Left lung (tissue), 10 donors: ENCODE data around the gene NOTCH4. TPM values are rescaled to one million over a fixed set of nuclear protein-coding genes. Genes with fewer than 3 reads are reported as not detected.
A peak's percentile ranks its signal among the peaks of the same experiment; 100 is the strongest.
"Not testable (repeated sequence)": the region's sequence is repeated elsewhere in the genome, so short reads cannot be mapped to it uniquely, and the experiment has no call there.

ENCODE experiments used
- ATAC-seq: fragments of 200-7000 bp; cut with Tn5 transposase; one replicate; pipeline ENCODE4 v1.9.1; 2020; ENCODE audit warnings: moderate library complexity
- DNase-seq, 4 donors: peaks; one replicate each; pipeline ENCODE4 v3.0.0-alpha.2; 2013 to 2020
- H3K27ac ChIP-seq, 2 donors: fragments of 200-600 bp; sonication (generic) in 1 of 2; one replicate each; pipeline versions ENCODE4 v1.5.0 to v1.8.0; 2020 to 2021
- H3K27me3 ChIP-seq, 2 donors: fragments of 200-600 bp; sonication (generic) in 1 of 2; one replicate each; pipeline versions ENCODE4 v1.5.0 to v1.8.0; 2020 to 2021
- H3K36me3 ChIP-seq, 2 donors: fragments of 200-600 bp; sonication (generic) in 1 of 2; one replicate each; pipeline versions ENCODE4 v1.5.0 to v1.8.0; 2020 to 2021
- H3K4me1 ChIP-seq, 2 donors: fragments of 200-600 bp; one replicate each; pipeline ENCODE4 v1.8.0; 2021
- H3K4me3 ChIP-seq, 2 donors: fragments of 200-600 bp; sonication (generic) in 1 of 2; one replicate each; pipeline versions ENCODE4 v1.5.0 to v1.8.0; 2020 to 2021; ENCODE audit warnings: mild to moderate bottlenecking in 1 of 2
- H3K9me3 ChIP-seq, 2 donors: fragments of 200-600 bp; sonication (generic) in 1 of 2; one replicate each; pipeline versions ENCODE4 v1.5.0 to v1.8.0; 2020 to 2021
- intact Hi-C, 2 donors: fragments of 100-400 bp; cut with DNase I; formaldehyde crosslinking; loops; one replicate each; pipeline versions ENCODE4 v1.11.2 to v1.14.2; 2022
- polyA plus RNA-seq, 6 donors: library from polyadenylated mRNA; unstranded; fragments of 120-200 nt; gene quantifications; one replicate each; pipeline ENCODE4 v1.2.1, GENCODE V29; 2013; ENCODE audit not compliant: insufficient read length in 6 of 6
- total RNA-seq, 2 donors: library from RNA; stranded (reverse); fragmentation: NEBNext Ultra II Directional; extraction: Animal tissue kit (Norgen Biotek cat#: 25700); gene quantifications; one replicate each; pipeline ENCODE4 v1.2.1, GENCODE V29; 2021
- TF ChIP-seq, protein P1 (sequence below), 2 donors: fragments of 200-600 bp; sonication (generic) in 1 of 2; IDR thresholded peaks; one replicate each; pipeline versions ENCODE4 v1.5.0 to v1.8.0; 2021; ENCODE audit warnings: antibody characterized with exemption in 2 of 2
- donor health status: DM: no; HTN: yes; CAD: no.
- donor health status: DM: no; HTN: no; CAD: no.

Gene NOTCH4
- total and polyA plus RNA-seq, 8 donors = 37.0 to 58.4 (median 50.7) TPM

DNA sequence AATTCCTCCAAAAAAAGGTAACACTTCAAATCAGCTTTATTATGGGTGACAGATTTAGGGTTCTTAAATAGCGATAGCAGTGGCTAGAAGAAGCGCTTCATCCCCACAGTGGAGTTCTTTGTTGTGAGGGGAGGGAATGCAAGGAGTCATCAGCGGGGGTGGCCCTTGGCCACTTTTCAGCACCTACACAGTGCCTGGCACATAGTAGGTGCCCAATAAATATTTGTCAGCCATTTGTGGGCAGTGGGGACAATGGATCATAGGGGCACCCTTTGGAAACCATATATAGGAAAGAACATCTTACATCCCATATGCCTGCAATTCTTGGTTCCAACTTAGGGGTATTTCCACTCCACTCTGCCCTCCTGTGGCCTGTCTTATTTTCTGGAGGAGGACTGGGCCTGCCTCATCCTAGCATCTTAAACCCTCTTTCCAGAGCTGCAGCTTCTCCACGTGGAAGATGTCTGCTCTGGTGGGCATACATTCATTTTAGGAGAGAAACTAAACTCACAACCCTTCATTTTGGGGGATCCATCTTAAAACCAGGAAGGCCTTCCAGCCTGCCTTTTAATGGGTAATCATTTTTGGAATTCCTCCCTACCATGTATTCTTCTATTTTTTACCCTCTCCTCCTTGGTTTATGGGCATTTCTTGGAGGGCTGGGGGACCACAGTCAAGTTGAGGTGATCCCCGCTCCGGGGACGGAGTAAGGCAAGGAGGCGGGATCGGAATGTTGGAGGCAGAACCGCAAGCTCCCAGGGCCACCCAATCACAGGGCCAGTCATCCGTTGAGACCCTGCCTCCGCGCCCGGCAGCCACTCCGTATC, 28.8 kb downstream of the NOTCH4 start:
- TF ChIP-seq, protein P1, sequence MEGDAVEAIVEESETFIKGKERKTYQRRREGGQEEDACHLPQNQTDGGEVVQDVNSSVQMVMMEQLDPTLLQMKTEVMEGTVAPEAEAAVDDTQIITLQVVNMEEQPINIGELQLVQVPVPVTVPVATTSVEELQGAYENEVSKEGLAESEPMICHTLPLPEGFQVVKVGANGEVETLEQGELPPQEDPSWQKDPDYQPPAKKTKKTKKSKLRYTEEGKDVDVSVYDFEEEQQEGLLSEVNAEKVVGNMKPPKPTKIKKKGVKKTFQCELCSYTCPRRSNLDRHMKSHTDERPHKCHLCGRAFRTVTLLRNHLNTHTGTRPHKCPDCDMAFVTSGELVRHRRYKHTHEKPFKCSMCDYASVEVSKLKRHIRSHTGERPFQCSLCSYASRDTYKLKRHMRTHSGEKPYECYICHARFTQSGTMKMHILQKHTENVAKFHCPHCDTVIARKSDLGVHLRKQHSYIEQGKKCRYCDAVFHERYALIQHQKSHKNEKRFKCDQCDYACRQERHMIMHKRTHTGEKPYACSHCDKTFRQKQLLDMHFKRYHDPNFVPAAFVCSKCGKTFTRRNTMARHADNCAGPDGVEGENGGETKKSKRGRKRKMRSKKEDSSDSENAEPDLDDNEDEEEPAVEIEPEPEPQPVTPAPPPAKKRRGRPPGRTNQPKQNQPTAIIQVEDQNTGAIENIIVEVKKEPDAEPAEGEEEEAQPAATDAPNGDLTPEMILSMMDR (IDR thresholded peaks at IDR 0.05) = no peak
- peak overlapping the region; percentile 93 to 100 for H3K27ac ChIP-seq
- peak overlapping the region; percentile 28 to 66 for H3K4me3 ChIP-seq
- no peaks in the 10 kb centered on the region for H3K36me3 ChIP-seq
- peak in 2 of 4 donors; percentile 42 to 57 for DNase-seq
- H3K9me3 ChIP-seq = no peaks in the 10 kb centered on the region
- peak; percentile 7 for ATAC-seq
- H3K4me1 ChIP-seq = peaks cover 26 to 70% of the 10 kb centered on the region in 2 donors
- intact Hi-C loops = no loop called here
- H3K27me3 ChIP-seq = no peaks in the 10 kb centered on the region

DNA sequence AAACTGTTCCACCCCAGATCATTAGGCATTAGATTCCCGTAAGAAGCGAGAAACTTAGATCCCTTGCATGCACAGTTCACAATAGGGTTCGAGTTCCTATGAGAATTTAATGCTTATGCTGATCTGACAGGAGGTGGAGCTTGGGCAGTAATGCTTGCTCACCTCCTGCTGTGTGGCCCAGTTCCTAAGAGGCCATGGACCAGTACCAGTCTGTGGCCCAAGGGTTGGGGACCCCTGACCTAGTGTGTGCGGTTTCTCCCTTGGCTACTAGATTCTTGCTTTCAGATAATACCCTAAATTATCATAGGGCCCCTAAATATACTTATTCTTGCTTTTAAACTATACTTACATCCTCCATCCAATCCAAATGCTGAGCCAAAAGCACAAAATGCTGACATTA, 29.5 kb downstream of the NOTCH4 start:
- TF ChIP-seq, protein P1 (IDR thresholded peaks at IDR 0.05) = no peak
- Histone ChIP-seq H3K27ac (peak overlapping the region; percentile 93 to 100), H3K27me3 (no peaks in the 10 kb centered on the region), H3K36me3 (no peaks in the 10 kb centered on the region), H3K4me3 (peak overlapping the region in 1 of 2 donors; percentile 66), H3K4me1 (peaks cover 26 to 71% of the 10 kb centered on the region in 2 donors), H3K9me3 (no peaks in the 10 kb centered on the region)
- ATAC-seq (no peak), DNase-seq (no peak)
- intact Hi-C loops = no loop called here

DNA sequence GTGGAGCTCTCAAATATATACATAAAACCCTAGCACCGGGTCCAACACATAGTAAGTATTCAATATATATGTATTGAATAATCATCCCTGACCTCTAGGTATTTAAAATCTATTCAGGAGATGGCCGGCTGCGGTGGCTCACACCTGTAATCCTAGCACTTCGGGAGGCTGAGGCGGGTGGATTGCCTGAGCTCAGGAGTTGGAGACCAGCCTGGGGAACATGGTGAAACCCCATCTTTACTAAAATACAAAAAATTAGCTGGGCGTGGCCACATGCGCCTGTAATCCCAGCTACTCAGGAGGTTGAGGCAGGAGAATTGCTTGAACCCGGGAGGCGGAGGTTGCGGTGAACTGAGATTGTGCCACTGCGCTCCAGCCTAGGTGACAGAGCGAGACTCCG, 30.8 kb downstream of the NOTCH4 start:
- ATAC-seq, H3K9me3 ChIP-seq, H3K36me3 ChIP-seq, H3K27me3 ChIP-seq, intact Hi-C loops, DNase-seq: not testable (repeated sequence)
- peaks cover 26 to 84% of the 10 kb centered on the region in 2 donors for H3K4me1 ChIP-seq
- H3K4me3 ChIP-seq = peak overlapping the region in 1 of 2 donors; percentile 78
- peak overlapping the region; percentile 95 to 100 for H3K27ac ChIP-seq

DNA sequence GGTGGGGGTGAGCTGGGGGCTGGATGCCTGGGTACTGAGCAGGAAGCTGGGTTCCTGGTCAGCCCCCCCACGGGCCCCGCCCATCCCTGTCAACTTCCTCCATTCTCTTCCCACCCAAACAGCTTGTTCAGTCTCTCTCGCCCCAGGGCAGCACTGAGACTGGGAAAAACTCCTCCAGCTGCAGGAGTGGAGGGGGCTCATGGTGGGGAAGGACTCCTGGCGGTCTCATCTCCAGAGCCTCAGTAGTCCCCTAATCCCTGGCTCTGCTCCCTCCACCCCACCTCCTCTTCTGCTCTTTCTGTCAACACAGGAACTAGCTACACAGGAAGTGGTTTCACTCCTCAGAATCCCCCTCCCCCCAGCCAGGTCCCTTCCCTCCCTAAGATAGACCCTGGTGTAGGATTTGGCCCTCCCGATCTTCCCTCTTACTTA, 31.2 kb downstream of the NOTCH4 start, which contains the start of gene GPSM3:
Gene GPSM3, minus strand, starts transcription at position 36 of the 432 bp plus-strand sequence. CDS start 130 bp downstream, outside the sequence.
- DNase-seq (peak in 3 of 4 donors; percentile 50 to 92 (median 78)), ATAC-seq (no peak)
- intact Hi-C loops = no loop called here
- peaks cover 0 to 9% of the 10 kb centered on the region in 2 donors for H3K36me3 ChIP-seq
- peaks cover 26 to 84% of the 10 kb centered on the region in 2 donors for H3K4me1 ChIP-seq
- H3K27me3 ChIP-seq = no peaks in the 10 kb centered on the region
- peak within 1 kb of the TSS; percentile 21 to 78 for H3K4me3 ChIP-seq
- TF ChIP-seq, protein P1 (IDR thresholded peaks at IDR 0.05) = no peak
- H3K27ac ChIP-seq = peak within 1 kb of the TSS; percentile 95 to 100
- no peaks in the 10 kb centered on the region for H3K9me3 ChIP-seq

DNA sequence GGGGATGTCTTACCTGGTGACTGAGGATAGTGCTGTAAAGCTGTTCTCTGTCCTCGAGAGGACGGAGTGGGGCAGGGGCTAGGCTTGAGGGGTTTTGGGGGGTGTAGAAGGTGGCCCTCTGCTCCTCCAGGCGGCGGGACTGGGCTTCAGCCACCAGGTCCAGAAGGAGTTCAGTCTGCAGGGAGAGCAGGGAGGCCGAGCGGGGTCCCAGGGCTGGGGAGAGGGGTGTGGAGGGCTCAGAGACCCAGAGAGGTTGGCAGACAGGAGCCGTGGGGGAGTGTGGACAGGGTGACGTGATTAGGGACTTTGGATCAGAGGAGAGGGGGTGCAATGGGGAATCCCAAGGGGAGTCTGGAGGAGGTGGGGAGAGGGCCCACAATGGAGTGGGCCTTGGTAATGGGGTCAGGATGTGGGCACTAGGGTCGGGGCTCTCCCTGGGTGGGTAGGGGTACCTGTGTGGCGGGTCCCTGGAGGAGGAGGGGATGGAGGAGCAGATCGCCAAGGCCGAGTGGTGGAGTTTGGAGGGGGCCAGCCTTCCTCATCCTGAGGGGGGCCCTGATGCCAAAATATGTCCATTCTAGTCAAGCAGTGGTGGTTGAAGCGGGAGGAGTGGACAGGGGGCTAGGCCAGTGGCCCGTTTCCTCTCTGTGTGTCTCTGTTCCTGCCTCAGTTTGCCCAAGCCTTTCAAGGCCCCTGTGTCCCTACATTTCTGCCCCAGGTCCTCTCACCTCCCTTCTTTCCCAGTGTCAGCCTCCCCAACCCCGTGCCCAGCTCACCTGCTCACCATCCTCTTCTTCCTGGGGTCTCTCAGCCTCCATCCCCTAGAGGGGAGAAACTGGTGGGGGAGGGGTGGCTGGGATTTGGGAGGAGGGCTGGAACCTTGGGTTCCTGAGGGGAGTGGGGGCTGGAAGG, 31.9 kb downstream of the NOTCH4 start:
- no peak for ATAC-seq
- Histone ChIP-seq H3K4me1 (peaks cover 21 to 84% of the 10 kb centered on the region in 2 donors), H3K4me3 (peak overlapping the region; percentile 21 to 78), H3K27me3 (no peaks in the 10 kb centered on the region), H3K36me3 (peaks cover 0 to 16% of the 10 kb centered on the region in 2 donors), H3K27ac (peak overlapping the region; percentile 95 to 100), H3K9me3 (no peaks in the 10 kb centered on the region)
- DNase-seq = no peak
- intact Hi-C loops = no loop called here
- TF ChIP-seq, protein P1 (IDR thresholded peaks at IDR 0.05) = no peak
